GM10266 (cell line): ENCODE data around the gene TDRD7.

Experiments used
- DNase-seq: peaks from one replicate; pipeline ENCODE4 v3.0.0; 2012; ENCODE audit errors: extremely low spot score
- TF ChIP-seq, protein P1 (sequence below): IDR thresholded peaks from 2 replicates; pipeline ENCODE4 v1.5.1; 2012; ENCODE audit warnings: mild to moderate bottlenecking, low read depth; ENCODE audit not compliant: control insufficient read depth, insufficient read depth; ENCODE audit errors: missing control alignments

The TDRD7 gene

GRCh38 chr9:97411789-97412625 is at the start of gene TDRD7:
Gene TDRD7 (plus strand): TSS chr9:97412096. CDS start chr9:97428466, 16,370 bp downstream.
- peak; percentile 98 for DNase-seq
- TF ChIP-seq, protein P1, sequence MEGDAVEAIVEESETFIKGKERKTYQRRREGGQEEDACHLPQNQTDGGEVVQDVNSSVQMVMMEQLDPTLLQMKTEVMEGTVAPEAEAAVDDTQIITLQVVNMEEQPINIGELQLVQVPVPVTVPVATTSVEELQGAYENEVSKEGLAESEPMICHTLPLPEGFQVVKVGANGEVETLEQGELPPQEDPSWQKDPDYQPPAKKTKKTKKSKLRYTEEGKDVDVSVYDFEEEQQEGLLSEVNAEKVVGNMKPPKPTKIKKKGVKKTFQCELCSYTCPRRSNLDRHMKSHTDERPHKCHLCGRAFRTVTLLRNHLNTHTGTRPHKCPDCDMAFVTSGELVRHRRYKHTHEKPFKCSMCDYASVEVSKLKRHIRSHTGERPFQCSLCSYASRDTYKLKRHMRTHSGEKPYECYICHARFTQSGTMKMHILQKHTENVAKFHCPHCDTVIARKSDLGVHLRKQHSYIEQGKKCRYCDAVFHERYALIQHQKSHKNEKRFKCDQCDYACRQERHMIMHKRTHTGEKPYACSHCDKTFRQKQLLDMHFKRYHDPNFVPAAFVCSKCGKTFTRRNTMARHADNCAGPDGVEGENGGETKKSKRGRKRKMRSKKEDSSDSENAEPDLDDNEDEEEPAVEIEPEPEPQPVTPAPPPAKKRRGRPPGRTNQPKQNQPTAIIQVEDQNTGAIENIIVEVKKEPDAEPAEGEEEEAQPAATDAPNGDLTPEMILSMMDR = peak; percentile 100

DNA sequence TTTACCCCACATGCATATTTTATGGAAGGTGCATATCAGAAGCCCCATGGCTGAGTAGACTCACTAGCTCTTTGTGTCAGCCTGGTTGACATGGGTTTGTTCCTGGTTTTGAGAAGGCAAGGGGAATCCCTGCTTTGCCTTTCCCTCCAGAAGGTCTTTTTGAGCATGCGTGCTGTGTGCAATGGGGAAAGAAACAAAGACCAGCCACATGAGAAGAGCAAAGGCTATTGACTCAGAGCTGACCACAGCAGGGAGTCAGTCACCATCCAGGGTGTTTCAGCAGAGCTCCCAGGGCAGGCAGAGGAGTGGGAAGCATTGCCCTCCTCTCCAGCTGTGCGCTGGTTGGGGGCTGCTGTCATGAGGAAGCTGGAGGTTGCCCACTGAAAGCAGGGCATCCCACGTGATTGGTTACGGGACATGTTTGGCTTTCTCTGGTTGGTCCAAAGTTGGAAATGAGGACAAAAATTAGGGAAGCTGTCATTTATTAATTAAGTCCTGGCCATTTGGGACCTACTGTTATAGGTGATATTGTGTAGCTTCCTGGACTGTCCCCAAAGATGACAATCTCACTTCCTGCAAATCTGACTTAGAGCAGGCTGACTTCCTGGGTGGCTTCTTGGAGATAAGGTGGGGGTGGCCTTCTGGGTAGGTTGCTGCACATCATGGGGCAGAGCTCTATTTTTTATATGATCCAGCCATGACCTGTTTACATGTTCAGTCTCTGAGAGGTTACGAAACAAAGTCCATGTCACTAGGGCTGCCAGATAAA is 48.9 kb upstream of the TDRD7 start:
- DNase-seq = peak; percentile 33
- TF ChIP-seq, protein P1 = no peak

DNA sequence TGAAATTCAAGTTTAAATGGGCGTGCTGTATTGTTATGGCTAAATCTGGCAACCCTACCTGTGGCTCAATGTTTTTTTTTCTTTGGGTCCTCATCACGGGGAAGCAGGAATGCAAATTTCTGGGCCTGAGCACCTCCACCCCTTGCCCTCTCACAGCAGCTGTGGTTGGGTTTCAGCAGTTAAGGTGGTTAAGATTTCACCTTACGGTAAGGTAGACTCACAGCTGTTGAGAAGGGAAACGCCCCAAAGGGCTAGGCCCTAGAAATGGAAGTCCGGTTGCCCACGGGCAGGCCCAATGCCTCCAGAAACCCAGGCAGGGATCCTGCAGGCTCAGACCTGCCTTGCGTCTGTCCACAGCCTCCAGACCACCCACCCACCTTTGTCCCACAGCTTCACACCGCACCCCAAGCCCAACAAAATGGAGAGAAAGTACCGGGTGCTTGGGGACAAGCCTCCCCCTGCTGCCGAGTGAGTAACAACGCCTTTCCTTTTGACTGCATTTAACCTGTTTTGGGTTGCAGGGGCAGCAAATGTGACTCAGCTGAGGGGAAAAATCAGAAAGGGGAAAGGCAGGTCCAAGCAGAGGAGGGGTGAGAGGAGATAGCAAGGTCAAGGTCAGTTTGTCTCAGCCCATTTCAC is 48.1 kb upstream of the TDRD7 start:
- DNase-seq = no peak

DNA sequence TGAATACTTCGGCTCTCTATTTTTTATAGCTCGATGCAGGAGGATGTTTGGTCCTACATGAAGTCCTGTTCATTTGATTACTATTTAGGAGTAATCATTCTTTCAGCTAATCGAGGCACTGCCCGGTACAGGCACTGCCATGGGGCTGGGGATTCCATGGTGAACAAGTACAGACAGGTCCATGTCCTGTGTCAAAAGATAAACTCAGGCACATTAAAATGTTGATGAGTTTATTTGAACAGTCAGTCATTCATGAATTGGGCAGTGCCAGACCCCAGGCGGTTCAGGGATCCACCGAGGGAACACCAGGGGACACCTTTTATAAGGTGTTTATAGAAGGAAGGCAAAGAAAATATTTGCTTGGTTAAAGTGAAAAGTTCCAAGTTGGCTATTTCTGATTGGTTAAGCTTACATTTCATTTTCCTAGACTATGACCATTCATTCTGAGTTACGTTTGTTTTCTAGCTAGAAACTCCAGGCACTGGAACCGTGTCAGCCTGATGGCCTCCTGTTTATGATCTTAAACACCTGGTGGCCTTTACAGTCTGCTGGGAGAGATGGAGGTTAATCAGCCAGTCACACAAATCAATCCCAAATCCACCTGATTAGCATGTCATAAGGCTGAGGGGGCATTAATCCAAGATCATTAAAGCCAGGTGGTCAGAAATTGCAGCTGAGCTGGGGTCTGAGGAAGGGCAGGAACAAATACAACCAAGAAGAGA is 47.0 kb upstream of the TDRD7 start:
- DNase-seq = no peak
- TF ChIP-seq, protein P1 = no peak

More for the DNA sequence above, 48.1 kb upstream of the TDRD7 start:
- TF ChIP-seq, protein P1 = no peak

DNA sequence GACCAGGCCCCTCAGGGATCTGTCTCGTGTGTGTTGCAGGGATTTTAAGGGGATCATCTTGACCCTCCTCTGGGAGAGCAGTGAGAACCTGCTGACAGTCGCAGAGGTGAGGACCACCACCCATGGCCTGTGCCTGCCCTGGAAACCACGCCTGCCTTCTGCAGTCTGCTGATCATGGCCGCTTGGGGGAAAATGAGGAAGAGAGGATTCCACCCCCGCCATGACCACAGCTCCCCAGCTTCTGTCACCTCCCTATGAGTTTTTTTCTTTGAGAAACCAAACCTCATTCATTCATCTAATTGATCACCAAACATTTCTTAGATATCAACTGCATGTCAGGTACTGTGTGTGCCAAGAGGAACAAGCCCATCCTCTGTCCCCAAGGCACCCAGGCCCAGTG is 46.3 kb upstream of the TDRD7 start:
- no peak for DNase-seq
- TF ChIP-seq, protein P1 = no peak

DNA sequence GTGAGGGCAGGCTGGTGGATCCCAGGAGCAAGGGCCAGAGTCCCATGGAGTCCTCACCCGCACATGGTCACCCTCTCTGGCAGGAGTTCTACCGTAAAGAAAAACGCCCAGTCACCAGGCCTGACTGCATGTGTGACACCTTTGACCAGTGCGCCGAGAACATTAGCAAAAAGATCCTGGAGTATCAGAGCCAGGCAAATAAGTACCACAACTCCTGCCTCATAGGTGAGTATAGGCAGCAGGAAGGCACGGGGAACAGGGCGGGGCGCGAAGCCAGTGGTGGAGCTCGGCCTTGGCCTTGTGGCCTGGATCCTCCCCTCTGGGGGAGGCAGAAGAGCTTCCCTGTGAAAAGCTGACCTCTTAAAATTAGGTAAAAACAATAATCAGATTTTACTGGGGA is 45.4 kb upstream of the TDRD7 start:
- DNase-seq = no peak
- TF ChIP-seq, protein P1 = no peak
